ENCODE measurements around the gene PTX3. TPM values are rescaled to one million over a fixed set of nuclear protein-coding genes. Genes with fewer than 3 reads are reported as not detected.

Gene PTX3
- total and polyA plus RNA-seq, 10 of the 15 experiments (the other 5 are each of a cell fraction or from before 2014, with no cell fraction given) = 0.03 to 0.11 (median 0.06) TPM; not detected in 7

DNA sequence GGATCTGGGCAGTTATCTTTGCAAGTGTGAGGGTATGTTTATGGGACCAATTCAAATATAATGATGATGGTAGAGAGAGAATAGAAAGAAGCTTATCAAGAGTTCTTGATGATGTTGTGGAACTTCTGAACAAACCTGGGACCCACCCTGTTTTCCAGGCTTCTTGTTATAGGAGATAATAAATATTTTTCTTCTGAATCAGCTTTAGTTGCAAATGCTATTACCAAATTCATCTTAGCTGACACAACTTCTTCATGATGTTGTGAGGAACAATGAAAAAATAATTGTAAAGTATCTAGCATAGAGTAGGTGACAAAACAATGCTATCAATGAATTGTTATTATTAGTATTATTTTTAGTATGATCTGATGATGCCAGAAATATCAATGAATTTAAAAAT is 43.5 kb upstream of the PTX3 start (continued):
- TF ChIP-seq, protein P1, sequence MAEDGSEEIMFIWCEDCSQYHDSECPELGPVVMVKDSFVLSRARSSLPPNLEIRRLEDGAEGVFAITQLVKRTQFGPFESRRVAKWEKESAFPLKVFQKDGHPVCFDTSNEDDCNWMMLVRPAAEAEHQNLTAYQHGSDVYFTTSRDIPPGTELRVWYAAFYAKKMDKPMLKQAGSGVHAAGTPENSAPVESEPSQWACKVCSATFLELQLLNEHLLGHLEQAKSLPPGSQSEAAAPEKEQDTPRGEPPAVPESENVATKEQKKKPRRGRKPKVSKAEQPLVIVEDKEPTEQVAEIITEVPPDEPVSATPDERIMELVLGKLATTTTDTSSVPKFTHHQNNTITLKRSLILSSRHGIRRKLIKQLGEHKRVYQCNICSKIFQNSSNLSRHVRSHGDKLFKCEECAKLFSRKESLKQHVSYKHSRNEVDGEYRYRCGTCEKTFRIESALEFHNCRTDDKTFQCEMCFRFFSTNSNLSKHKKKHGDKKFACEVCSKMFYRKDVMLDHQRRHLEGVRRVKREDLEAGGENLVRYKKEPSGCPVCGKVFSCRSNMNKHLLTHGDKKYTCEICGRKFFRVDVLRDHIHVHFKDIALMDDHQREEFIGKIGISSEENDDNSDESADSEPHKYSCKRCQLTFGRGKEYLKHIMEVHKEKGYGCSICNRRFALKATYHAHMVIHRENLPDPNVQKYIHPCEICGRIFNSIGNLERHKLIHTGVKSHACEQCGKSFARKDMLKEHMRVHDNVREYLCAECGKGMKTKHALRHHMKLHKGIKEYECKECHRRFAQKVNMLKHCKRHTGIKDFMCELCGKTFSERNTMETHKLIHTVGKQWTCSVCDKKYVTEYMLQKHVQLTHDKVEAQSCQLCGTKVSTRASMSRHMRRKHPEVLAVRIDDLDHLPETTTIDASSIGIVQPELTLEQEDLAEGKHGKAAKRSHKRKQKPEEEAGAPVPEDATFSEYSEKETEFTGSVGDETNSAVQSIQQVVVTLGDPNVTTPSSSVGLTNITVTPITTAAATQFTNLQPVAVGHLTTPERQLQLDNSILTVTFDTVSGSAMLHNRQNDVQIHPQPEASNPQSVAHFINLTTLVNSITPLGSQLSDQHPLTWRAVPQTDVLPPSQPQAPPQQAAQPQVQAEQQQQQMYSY (CRISPR knock-in tag; IDR thresholded peaks at IDR 0.05) = no peak
- TF ChIP-seq EGR1 (IDR thresholded peaks at IDR 0.05; ENCODE audit: borderline replicate concordance in 1 of 2, low read depth in 2 of 2, low read length in 2 of 2) = no peak
- TF ChIP-seq ASH2L (IDR thresholded peaks at IDR 0.05; ENCODE audit: borderline replicate concordance, low read depth) = no peak
- no peak for TF ChIP-seq EP300 (IDR thresholded peaks at IDR 0.05; ENCODE audit: borderline replicate concordance in 1 of 2, control insufficient read depth in 1 of 2, low read depth in 2 of 2, low read length in 2 of 2)
- no peak for TF ChIP-seq SIN3A (IDR thresholded peaks at IDR 0.05; ENCODE audit: low read depth, low read length)
- TF ChIP-seq, protein P2, sequence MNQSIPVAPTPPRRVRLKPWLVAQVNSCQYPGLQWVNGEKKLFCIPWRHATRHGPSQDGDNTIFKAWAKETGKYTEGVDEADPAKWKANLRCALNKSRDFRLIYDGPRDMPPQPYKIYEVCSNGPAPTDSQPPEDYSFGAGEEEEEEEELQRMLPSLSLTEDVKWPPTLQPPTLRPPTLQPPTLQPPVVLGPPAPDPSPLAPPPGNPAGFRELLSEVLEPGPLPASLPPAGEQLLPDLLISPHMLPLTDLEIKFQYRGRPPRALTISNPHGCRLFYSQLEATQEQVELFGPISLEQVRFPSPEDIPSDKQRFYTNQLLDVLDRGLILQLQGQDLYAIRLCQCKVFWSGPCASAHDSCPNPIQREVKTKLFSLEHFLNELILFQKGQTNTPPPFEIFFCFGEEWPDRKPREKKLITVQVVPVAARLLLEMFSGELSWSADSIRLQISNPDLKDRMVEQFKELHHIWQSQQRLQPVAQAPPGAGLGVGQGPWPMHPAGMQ (IDR thresholded peaks at IDR 0.05; ENCODE audit: borderline replicate concordance) = no peak
- TF ChIP-seq, protein P3, sequence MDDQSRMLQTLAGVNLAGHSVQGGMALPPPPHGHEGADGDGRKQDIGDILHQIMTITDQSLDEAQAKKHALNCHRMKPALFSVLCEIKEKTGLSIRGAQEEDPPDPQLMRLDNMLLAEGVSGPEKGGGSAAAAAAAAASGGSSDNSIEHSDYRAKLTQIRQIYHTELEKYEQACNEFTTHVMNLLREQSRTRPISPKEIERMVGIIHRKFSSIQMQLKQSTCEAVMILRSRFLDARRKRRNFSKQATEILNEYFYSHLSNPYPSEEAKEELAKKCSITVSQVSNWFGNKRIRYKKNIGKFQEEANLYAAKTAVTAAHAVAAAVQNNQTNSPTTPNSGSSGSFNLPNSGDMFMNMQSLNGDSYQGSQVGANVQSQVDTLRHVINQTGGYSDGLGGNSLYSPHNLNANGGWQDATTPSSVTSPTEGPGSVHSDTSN (IDR thresholded peaks at IDR 0.05; ENCODE audit: insufficient replicate concordance, low read depth, low read length) = no peak
- no peak for TF ChIP-seq NFYA (IDR thresholded peaks at IDR 0.05; ENCODE audit: borderline replicate concordance, low read depth, low read length)
- TF ChIP-seq, protein P4, sequence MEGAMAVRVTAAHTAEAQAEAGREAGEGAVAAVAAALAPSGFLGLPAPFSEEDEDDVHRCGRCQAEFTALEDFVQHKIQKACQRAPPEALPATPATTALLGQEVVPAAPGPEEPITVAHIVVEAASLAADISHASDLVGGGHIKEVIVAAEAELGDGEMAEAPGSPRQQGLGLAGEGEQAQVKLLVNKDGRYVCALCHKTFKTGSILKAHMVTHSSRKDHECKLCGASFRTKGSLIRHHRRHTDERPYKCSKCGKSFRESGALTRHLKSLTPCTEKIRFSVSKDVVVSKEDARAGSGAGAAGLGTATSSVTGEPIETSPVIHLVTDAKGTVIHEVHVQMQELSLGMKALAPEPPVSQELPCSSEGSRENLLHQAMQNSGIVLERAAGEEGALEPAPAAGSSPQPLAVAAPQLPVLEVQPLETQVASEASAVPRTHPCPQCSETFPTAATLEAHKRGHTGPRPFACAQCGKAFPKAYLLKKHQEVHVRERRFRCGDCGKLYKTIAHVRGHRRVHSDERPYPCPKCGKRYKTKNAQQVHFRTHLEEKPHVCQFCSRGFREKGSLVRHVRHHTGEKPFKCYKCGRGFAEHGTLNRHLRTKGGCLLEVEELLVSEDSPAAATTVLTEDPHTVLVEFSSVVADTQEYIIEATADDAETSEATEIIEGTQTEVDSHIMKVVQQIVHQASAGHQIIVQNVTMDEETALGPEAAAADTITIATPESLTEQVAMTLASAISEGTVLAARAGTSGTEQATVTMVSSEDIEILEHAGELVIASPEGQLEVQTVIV (IDR thresholded peaks at IDR 0.05; ENCODE audit: borderline replicate concordance, partially characterized antibody) = no peak
